ENCODE results near the gene CHST8.

Gene CHST8

DNA sequence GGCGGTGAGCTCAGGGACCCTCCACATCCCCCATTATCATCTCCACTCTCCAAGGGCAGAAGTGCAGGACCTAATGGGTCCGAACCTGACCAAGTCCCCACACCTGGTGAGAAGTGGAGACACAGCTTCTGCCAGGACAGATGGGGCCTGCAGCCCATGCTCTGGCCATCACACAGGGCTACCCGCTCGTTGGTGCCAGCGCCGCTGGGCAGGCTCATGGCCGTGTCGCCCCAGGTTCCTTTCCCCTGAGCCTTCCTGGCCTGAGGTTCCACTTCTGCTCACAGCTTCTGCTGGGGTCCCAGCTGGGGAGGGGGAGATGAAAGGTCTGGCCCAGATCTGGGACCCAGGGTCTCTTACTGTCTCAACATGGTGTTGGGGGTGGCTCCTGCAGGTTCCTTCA is 126.5 kb downstream of the CHST8 start:
- in situ Hi-C loops (cut with HindIII; ENCODE audit: low sequenced_read_pairs) = loop anchor here (10.0 kb wide), 1 partner anchor 117 kb away; no protein-coding TSS in a partner anchor
- H3K4me3 ChIP-seq (ENCODE audit: low read depth, low read length) = no peak overlapping the region
- DNase-seq (ENCODE audit: low read depth) = no peak
- TF ChIP-seq, protein P1, sequence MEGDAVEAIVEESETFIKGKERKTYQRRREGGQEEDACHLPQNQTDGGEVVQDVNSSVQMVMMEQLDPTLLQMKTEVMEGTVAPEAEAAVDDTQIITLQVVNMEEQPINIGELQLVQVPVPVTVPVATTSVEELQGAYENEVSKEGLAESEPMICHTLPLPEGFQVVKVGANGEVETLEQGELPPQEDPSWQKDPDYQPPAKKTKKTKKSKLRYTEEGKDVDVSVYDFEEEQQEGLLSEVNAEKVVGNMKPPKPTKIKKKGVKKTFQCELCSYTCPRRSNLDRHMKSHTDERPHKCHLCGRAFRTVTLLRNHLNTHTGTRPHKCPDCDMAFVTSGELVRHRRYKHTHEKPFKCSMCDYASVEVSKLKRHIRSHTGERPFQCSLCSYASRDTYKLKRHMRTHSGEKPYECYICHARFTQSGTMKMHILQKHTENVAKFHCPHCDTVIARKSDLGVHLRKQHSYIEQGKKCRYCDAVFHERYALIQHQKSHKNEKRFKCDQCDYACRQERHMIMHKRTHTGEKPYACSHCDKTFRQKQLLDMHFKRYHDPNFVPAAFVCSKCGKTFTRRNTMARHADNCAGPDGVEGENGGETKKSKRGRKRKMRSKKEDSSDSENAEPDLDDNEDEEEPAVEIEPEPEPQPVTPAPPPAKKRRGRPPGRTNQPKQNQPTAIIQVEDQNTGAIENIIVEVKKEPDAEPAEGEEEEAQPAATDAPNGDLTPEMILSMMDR (IDR thresholded peaks at IDR 0.05; ENCODE audit: low read depth, low read length, missing control alignments) = no peak

DNA sequence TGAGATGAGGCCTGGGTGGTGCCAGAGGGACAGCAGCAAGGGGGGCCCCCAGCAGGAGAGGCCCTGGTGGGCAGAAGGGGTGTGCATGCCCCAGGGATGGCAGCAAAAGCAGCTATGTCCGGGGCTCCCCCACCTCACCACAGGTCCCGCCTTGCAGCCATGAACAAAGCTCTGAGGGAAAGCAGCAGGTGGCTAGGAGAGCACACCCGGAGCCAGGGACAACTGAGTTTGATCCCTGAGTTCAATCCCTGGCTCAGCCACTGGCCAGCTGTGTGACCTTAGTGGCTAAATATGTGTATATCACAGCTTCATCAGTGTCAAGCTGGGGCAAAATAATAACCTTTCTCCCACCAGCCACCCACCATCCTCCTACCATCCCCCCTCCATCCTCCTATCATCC is 127.3 kb downstream of the CHST8 start:
- TF ChIP-seq, protein P1 (IDR thresholded peaks at IDR 0.05; ENCODE audit: low read depth, low read length, missing control alignments) = no peak
- DNase-seq (ENCODE audit: low read depth) = no peak
- no peak overlapping the region for H3K4me3 ChIP-seq (ENCODE audit: low read depth, low read length)
- in situ Hi-C loops (cut with HindIII; ENCODE audit: low sequenced_read_pairs) = loop anchor here (10.0 kb wide), 1 partner anchor 116 kb away; no protein-coding TSS in a partner anchor

DNA sequence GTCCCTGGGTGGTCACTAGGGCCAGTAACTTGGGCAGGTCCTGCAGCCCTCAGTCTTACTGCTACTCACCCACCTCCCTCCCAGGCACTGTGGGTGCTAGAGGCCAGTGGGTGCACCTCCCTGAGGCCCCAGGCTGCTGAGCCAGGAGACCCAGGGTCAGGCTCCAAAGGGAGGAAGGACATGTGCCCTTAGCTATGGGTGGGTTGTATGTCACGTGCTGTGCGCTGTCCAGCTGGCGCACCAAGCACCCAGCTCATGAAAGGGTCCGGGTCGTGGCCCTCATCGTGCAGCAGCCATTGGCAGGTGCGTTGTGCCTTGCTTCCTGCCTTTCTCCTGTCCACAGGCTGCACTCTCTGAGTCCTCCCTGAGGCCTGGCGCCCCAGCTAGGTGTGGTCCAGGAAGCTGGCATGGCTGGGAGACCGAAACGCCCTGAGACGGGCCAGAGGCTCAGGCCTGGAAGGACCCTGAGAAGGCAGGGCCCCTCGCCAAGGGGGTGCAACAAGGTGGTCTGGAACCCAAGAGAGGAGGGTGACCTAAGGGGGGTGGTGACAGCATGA is 127.9 kb downstream of the CHST8 start:
- H3K4me3 ChIP-seq (ENCODE audit: low read depth, low read length) = no peak overlapping the region
- in situ Hi-C loops (cut with HindIII; ENCODE audit: low sequenced_read_pairs) = loop anchor here (10.0 kb wide), 1 partner anchor 115 kb away; no protein-coding TSS in a partner anchor
- DNase-seq (ENCODE audit: low read depth) = no peak
- TF ChIP-seq, protein P1 (IDR thresholded peaks at IDR 0.05; ENCODE audit: low read depth, low read length, missing control alignments) = no peak

DNA sequence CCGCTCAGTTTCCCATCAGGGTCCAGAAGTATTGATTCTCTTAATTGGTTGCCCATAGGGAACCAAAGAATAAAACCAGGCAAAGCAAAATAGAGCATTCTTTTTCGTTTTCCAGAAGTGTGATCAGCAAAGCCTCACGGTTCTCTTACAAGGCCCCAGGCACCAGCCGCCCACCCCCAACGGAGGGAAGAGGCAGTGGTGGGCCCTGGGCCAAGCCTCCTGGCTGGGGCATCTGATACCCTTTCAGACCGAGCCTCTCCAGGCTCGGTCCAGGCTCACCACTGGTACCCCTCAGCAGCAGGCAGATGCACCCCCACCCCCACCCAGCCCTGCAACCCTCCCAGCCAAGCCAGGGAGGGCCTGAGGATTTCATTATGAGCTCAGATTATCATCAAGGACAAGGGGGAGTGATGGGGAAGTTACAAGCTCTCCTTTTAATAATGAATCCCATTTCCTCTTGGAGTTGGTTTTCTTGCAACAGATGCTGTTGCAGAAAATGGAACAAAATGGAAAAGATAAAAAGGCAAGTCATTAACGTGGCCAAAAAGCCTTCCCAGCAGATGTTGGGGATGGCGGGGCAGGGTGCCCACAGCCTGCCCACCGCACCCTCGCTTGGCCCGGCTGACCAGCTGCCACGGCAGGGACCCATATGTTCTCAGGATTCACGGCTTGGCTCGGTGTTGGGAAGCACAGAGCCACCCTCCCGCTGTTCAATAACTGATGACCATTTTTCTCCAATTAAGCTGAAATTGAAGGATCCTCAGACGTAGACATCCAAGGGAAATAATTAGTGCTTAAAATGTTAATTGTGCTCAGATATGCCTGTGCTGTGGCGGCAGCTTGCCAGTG is 129.1 kb downstream of the CHST8 start:
- TF ChIP-seq, protein P1 (IDR thresholded peaks at IDR 0.05; ENCODE audit: low read depth, low read length, missing control alignments) = no peak
- no peak for DNase-seq (ENCODE audit: low read depth)
- no peak overlapping the region for H3K4me3 ChIP-seq (ENCODE audit: low read depth, low read length)
- in situ Hi-C loops (cut with HindIII; ENCODE audit: low sequenced_read_pairs) = no loop called here

DNA sequence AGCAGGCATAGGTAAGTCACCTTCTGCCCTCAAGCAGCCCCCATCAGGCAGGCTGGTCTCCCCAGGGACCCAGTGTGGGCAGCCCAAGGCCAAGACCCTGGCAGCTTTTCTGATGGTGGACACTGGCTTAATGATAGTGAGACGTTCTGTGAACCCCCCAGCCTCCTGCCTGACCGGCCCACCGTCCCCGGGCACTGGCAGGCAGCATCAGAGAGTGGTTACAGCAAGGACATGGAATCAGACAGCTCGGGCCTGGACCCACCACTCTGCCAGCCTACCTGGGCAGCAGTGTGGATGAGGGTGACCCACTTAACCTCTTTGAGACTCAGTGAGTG is 129.7 kb downstream of the CHST8 start:
- no peak overlapping the region for H3K4me3 ChIP-seq (ENCODE audit: low read depth, low read length)
- DNase-seq (ENCODE audit: low read depth) = no peak
- in situ Hi-C loops (cut with HindIII; ENCODE audit: low sequenced_read_pairs) = no loop called here
- TF ChIP-seq, protein P1 (IDR thresholded peaks at IDR 0.05; ENCODE audit: low read depth, low read length, missing control alignments) = no peak

DNA sequence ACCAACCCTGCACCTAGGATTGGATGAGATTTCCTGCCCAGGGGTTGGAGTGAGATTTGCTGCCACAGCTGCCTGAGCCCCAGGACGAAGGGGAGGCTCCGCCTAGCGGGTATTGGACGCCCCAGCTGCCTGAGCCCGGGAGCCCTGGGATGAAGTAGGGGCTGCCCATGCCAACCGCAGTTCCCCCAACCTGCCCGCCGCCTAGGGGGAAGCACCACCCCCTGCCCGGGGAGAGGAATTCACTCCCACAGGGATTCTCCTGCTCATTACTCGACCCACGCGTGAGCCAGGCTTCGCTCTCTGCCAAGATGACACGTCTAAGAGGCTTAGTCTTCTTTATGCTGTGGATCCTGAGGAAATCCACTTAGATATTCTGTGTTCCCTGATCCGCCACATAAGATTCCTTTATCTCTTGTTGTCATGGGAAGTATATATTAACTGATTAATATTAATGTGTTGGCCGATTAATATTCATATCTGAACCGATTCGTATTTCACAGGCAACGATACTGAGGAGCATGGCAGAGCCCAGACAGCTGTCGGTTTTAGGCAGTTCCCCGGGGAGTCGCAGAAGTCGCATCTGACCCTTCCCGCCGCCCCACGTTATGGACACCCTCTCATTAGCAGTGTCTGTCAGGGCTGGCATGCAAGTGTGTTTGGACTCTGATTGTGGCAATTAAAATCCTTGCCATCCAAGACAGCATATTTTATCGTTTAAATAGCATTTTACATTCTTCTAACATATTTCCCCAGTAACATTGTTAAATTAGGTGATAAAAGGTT is 130.5 kb downstream of the CHST8 start:
- TF ChIP-seq, protein P1 (IDR thresholded peaks at IDR 0.05; ENCODE audit: low read depth, low read length, missing control alignments) = no peak
- no peak for DNase-seq (ENCODE audit: low read depth)
- H3K4me3 ChIP-seq (ENCODE audit: low read depth, low read length) = no peak overlapping the region
- in situ Hi-C loops (cut with HindIII; ENCODE audit: low sequenced_read_pairs) = no loop called here
